Subcutaneous abdominal adipose tissue (tissue), 5 donors: Measurements from ENCODE around the gene NANOS2.

Source experiments
- H3K27ac ChIP-seq: one replicate; pipeline ENCODE4 v1.7.0; 2013; ENCODE audit warnings: low read depth, mild to moderate bottlenecking, inconsistent platforms, low read length, moderate library complexity
- H3K27me3 ChIP-seq, 5 donors: one replicate each; pipeline ENCODE4 v1.7.0; 2013; ENCODE audit warnings: low read length in 5 of 5, inconsistent platforms in 1 of 5; ENCODE audit not compliant: control insufficient read depth in 5 of 5, insufficient read depth in 4 of 5
- H3K36me3 ChIP-seq, 5 donors: one replicate each; pipeline ENCODE4 v1.7.0; 2013; ENCODE audit warnings: low read length in 5 of 5; ENCODE audit not compliant: control insufficient read depth in 5 of 5, insufficient read depth in 5 of 5
- H3K4me1 ChIP-seq, 5 donors: one replicate each; pipeline ENCODE4 v1.7.0; 2013; ENCODE audit warnings: low read length in 5 of 5, mild to moderate bottlenecking in 3 of 5, moderate library complexity in 1 of 5; ENCODE audit not compliant: control insufficient read depth in 5 of 5, insufficient read depth in 5 of 5
- H3K4me3 ChIP-seq, 5 donors: one replicate each; pipeline ENCODE4 v1.7.0; 2013; ENCODE audit warnings: low read length in 5 of 5, low read depth in 1 of 5
- H3K9ac ChIP-seq, 5 donors: one replicate each; pipeline ENCODE4 v1.7.0; 2013; ENCODE audit warnings: low read length in 5 of 5, mild to moderate bottlenecking in 4 of 5, moderate library complexity in 3 of 5
- H3K9me3 ChIP-seq, 5 donors: one replicate each; pipeline ENCODE4 v1.7.0; 2013; ENCODE audit warnings: low read length in 5 of 5; ENCODE audit not compliant: control insufficient read depth in 5 of 5
- donor health status: healthy.
- donor health status: healthy.
- donor health status: healthy.
- donor health status: healthy.
- donor health status: healthy.

NANOS2 gene

DNA sequence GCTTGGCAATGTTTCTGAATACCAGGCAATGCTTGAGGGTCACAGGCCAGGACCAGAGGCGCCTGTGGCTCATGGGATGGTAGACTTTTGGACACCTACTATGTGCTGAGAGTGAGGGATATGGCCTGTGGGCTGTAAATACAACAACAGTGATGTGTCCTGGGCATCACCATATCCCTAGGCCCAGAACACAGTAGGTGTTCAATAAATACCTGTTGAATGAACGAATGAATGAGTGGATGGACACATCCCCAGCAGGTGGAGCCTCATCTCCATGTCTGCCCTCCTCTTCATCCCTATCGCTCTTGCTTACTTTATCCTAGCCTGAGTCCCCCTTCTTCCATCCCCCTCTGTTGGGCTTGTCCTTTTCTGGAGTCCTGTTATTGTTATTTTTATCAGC is 16.5 kb upstream of the NANOS2 start:
- Histone ChIP-seq H3K4me1 (peaks cover 0 to 8% (median 6%) of the 10 kb centered on the region in 5 donors), H3K9me3 (no peaks in the 10 kb centered on the region), H3K9ac (no peak overlapping the region), H3K27me3 (peaks cover 3 to 25% (median 14%) of the 10 kb centered on the region in 5 donors), H3K36me3 (peaks cover 0 to 4% (median 0%) of the 10 kb centered on the region in 5 donors), H3K4me3 (no peak overlapping the region), H3K27ac (no peak overlapping the region)

GRCh38 chr19:45929247-45929646 is 14.7 kb upstream of the NANOS2 start:
- peaks cover 0 to 8% (median 6%) of the 10 kb centered on the region in 5 donors for H3K4me1 ChIP-seq
- no peak overlapping the region for H3K9ac ChIP-seq
- H3K9me3 ChIP-seq, result no peaks in the 10 kb centered on the region
- no peaks in the 10 kb centered on the region for H3K36me3 ChIP-seq
- H3K27me3 ChIP-seq, result peaks cover 0 to 13% (median 3%) of the 10 kb centered on the region in 5 donors
- H3K27ac ChIP-seq, result no peak overlapping the region
- no peak overlapping the region for H3K4me3 ChIP-seq

DNA sequence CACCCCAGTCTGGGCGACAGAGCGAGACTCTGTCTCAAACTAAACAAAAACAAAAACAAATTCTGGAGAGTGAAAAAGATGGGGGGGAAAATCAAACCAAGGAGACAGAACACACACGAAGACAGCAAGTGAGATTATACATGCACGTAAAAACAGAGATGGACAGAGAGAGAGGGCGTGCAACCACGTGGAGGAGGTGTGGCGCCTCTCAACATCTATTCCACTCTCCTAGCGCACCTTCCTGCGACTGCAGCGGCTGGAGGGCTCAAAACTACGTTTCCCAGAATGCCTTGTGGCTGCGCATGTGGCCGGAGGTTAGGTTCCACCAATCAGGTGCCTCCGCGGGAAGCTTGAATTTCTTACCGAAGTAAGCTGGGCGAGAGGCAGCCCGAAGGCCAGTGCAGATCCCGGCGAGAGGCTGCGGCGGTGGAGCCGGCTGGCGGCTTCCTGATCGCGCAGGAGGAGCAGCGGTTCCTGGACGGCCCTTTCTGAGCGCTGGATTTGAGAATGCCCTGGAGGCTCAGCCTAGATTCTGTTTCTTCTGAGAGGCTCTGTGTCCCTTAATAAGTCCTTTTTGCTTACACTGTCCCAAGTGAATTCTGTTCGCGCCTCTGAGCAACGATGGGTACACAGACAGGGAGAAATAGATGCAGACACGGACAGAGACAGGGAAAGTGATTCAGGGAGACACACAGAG is 13.1 kb upstream of the NANOS2 start:
- Histone ChIP-seq H3K9ac (no peak overlapping the region), H3K9me3 (no peaks in the 10 kb centered on the region), H3K4me1 (peaks cover 0 to 8% (median 6%) of the 10 kb centered on the region in 5 donors), H3K36me3 (no peaks in the 10 kb centered on the region), H3K4me3 (peak overlapping the region in 1 of 5 donors; percentile 22), H3K27me3 (peaks cover 0 to 8% (median 0%) of the 10 kb centered on the region in 5 donors), H3K27ac (no peak overlapping the region)

GRCh38 chr19:45924891-45925447 is 10.4 kb upstream of the NANOS2 start:
- H3K4me3 ChIP-seq, result no peak overlapping the region
- peaks cover 0 to 5% (median 3%) of the 10 kb centered on the region in 5 donors for H3K27me3 ChIP-seq
- no peak overlapping the region for H3K9ac ChIP-seq
- H3K9me3 ChIP-seq, result no peaks in the 10 kb centered on the region
- H3K27ac ChIP-seq, result no peak overlapping the region
- H3K4me1 ChIP-seq, result peaks cover 0 to 8% (median 6%) of the 10 kb centered on the region in 5 donors
- H3K36me3 ChIP-seq, result no peaks in the 10 kb centered on the region

- Histone ChIP-seq H3K9ac (no peak overlapping the region), H3K27ac (no peak overlapping the region), H3K4me1 (no peaks in the 10 kb centered on the region), H3K9me3 (no peaks in the 10 kb centered on the region), H3K4me3 (no peak overlapping the region), H3K27me3 (peaks cover 5 to 17% (median 9%) of the 10 kb centered on the region in 5 donors), H3K36me3 (no peaks in the 10 kb centered on the region)
These were observed 7.7 kb upstream of the NANOS2 start for GRCh38 chr19:45922281-45922680.

DNA sequence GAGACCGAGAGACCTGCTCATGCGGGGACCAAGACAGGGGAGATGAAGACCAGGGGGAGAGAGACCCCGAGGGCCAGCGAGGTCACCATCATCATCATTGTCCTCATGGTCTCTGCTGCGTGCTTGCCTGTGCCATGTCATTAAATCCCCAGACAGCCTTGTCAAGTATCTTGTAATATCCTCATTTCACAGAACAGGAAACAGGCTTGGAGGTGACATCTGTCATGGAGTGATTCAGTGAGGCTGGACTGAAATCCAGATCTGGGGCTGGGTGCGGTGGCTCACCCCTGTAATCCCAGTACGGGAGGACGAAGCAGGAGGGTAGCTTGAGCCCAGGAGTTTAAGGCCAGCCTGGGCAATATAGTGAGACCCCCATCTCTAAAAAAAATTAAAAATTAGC is 5.9 kb upstream of the NANOS2 start:
- H3K36me3 ChIP-seq, result no peaks in the 10 kb centered on the region
- H3K27me3 ChIP-seq, result peaks cover 5 to 18% (median 9%) of the 10 kb centered on the region in 5 donors
- no peak overlapping the region for H3K4me3 ChIP-seq
- no peak overlapping the region for H3K27ac ChIP-seq
- H3K9ac ChIP-seq, result no peak overlapping the region
- H3K4me1 ChIP-seq, result peaks cover 0 to 4% (median 0%) of the 10 kb centered on the region in 5 donors
- no peaks in the 10 kb centered on the region for H3K9me3 ChIP-seq

DNA sequence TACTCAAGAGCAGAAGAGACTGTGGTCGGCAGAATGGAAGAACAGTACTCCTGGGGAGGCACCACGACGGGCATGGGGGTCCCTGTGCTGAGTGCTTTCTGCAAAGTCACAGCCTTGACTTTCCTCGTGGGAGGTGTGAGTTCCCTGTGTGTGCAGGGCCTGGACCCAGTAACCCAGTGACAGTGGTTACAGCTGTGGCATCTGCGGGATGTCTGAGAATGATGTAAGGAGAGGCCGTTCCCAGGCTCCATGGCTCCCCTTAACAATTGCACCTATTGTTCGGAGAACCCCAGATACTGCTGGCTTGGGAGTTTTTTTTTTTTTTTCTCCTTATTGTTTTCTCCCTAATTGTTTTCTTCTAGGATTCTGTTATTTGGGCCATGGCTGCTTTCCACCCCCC is 5.1 kb upstream of the NANOS2 start:
- Histone ChIP-seq H3K9me3 (no peaks in the 10 kb centered on the region), H3K9ac (no peak overlapping the region), H3K27me3 (peaks cover 5 to 18% (median 9%) of the 10 kb centered on the region in 5 donors), H3K4me1 (peaks cover 0 to 4% (median 0%) of the 10 kb centered on the region in 5 donors), H3K36me3 (no peaks in the 10 kb centered on the region), H3K4me3 (no peak overlapping the region), H3K27ac (no peak overlapping the region)

GRCh38 chr19:45918721-45919120 is 4.1 kb upstream of the NANOS2 start:
- peaks cover 5 to 18% (median 12%) of the 10 kb centered on the region in 5 donors for H3K27me3 ChIP-seq
- H3K27ac ChIP-seq, result no peak overlapping the region
- H3K9ac ChIP-seq, result no peak overlapping the region

GRCh38 chr19:45917421-45918091 is 3.0 kb upstream of the NANOS2 start:
- Histone ChIP-seq H3K36me3 (no peaks in the 10 kb centered on the region), H3K9ac (no peak overlapping the region), H3K4me1 (peaks cover 0 to 4% (median 0%) of the 10 kb centered on the region in 5 donors), H3K9me3 (no peaks in the 10 kb centered on the region), H3K27me3 (peaks cover 5 to 18% (median 15%) of the 10 kb centered on the region in 5 donors), H3K4me3 (no peak overlapping the region), H3K27ac (no peak overlapping the region)

More at GRCh38 chr19:45918721-45919120, 4.1 kb upstream of the NANOS2 start:
- Histone ChIP-seq H3K4me1 (peaks cover 0 to 4% (median 0%) of the 10 kb centered on the region in 5 donors), H3K9me3 (no peaks in the 10 kb centered on the region), H3K36me3 (no peaks in the 10 kb centered on the region), H3K4me3 (no peak overlapping the region)

GRCh38 chr19:45911291-45911690 is 3.3 kb downstream of the NANOS2 start:
- Histone ChIP-seq H3K9me3 (no peaks in the 10 kb centered on the region), H3K36me3 (no peaks in the 10 kb centered on the region), H3K4me1 (peaks cover 0 to 4% (median 0%) of the 10 kb centered on the region in 5 donors), H3K27ac (no peak overlapping the region), H3K4me3 (no peak overlapping the region), H3K9ac (no peak overlapping the region), H3K27me3 (peaks cover 5 to 15% (median 7%) of the 10 kb centered on the region in 5 donors)
